HG02678 (cell line): ENCODE results near the gene VPS37B.

ENCODE experiments used
- ATAC-seq: cut with Tn5 transposase; IDR thresholded peaks from one replicate; pipeline ENCODE4 v1.9.1; 2021; ENCODE audit warnings: mild to moderate bottlenecking, moderate library complexity; ENCODE audit not compliant: unreplicated experiment

VPS37B gene

DNA sequence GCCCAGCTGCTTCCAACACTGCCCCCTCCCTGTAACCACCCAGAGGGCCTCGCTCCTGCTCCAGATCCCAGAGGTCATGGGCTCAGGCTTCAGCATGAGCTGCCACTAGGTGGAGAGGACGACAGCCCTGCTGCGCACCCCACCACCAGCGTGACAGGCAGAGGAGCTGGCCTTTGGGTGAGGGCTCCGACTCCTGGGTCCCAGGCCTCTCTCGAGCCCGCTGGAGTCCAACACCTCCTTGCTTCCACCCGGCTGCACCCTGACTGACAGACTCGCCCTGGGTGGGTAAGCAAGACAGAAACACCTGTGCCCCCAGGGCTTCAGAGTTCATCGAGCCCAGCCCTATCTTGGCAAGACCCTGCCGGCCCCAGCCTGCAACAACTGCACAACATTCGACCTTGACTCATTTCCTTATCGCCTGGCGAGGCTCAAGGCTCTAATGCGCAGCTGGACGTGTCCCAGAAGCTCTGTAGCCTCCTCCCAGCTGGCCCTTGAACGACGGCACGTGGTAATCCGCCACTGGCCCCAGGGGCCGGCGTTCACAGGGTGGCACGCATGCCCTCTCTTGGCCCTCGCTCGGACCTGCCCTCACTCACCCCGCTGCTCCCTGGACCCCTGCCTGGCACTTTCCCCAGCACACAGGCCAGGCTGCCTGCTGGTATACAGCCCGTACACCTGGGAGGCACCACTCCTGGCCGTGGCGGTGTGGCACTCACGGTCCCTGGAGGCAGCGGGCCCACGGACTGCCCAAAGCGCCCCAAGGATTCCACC is 28.0 kb downstream of the VPS37B start:
- no peak for ATAC-seq

DNA sequence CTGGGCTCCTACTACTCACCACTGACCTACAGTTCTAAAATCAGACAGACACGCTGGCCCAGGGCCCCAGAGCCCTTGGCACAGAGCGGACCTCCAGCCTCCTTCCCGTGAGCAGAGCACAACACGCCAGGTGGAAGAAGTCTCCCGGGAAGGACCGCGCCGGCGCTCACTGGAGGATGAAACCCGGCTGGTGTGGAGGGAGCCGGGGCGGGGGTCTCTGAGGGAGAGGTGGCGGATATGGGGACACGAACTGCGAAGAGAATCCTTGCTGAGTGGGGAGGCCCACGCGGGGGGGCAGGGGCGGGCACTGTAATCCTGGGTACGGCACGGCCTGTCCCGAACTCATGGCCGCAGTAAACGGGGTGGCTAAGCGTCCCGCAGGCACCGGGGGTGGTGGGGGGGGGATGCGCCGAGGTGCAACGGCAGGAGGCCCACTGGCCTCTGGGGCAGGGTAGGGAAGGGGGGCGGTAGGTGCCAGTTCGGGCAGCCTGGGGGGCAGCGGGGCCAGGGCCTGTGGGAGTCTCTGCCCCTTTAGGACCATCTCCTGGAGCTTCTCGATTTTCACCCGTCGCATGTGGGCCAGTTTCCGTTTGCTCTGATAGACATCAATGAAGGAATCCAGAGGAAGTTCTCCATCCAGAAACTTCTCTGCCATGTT is 28.8 kb downstream of the VPS37B start:
- ATAC-seq: no peak

DNA sequence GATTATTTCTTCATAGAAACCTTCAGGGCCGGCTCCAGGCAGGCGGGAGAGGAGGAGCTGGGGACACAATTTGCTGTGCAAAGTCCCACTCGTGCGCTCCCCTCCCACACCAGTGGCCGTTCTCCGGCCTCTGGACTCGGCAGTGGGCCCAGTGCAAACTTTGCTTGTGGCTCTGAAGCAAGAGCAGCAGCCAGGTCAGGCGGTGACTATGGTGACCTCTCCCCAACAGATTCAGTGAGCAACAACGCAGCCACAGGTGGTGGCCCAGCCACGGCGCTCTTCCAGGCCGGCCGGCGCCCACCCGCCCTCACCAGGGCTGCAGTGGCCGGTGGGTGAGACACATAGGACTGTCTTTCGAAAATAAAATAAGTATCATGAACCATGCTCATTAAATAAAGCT is 29.5 kb downstream of the VPS37B start:
- ATAC-seq: no peak

DNA sequence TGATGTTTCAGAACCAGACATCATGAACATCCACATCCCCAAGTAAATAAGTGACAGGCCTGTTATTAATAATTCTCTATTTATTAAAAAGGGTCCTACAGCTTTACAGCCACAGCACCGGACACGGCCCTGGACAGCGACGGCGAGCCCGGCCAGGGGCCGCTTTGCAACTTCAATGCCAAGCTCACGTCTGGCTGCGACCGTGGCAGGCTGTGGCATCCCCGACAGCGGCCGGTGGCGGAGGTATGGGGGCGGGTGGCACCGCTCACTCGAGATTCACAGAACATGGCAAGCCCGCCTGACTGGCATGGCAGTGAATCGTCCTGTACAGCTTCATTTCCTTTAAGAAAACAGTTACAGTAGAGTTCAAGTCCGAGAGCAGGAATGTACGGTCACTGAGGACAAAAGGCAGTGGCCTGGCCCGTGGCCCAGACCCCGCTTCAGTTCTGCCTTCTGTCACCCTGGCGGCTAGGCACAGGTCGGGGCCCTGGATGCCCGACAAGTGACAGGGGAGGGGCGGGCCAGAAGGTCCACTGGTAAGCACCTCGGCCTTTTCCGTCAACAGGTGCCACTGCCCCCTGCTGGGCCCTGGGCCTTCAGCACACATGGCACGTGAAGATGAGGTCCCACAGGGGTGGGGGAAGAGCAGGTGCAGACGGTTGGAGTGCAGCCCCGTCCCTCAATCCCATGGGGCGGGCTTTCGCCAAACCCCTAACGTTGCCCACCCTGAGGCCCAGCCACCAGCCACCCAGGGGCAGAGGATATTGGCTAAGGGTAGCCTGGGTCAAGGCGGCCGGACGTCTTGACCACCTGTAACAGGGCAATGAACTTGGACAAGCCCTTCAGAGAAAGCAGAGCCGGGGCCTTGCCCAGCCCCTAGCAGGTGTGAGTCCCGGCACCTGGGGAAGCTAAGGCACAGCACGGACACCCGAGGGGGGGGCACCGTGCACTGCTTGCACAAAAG is 30.4 kb downstream of the VPS37B start:
- ATAC-seq: no peak

DNA sequence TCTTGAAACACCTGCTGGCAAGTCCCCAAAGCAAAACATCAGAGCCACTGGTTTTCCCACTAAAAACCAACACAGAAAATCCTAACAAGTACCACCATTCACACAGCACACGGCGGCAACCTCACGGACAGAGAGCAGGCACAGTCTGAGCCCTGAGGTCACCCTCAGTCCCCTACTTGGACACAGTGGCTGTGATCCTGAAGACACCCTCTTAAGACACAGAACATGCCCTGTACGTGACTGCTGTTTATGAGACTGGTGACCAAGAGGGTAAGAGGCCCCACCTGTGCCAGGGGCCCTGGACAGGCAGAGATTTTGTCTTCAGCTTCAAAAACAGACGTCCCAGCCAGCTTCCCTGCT is 31.1 kb downstream of the VPS37B start:
- ATAC-seq: no peak

DNA sequence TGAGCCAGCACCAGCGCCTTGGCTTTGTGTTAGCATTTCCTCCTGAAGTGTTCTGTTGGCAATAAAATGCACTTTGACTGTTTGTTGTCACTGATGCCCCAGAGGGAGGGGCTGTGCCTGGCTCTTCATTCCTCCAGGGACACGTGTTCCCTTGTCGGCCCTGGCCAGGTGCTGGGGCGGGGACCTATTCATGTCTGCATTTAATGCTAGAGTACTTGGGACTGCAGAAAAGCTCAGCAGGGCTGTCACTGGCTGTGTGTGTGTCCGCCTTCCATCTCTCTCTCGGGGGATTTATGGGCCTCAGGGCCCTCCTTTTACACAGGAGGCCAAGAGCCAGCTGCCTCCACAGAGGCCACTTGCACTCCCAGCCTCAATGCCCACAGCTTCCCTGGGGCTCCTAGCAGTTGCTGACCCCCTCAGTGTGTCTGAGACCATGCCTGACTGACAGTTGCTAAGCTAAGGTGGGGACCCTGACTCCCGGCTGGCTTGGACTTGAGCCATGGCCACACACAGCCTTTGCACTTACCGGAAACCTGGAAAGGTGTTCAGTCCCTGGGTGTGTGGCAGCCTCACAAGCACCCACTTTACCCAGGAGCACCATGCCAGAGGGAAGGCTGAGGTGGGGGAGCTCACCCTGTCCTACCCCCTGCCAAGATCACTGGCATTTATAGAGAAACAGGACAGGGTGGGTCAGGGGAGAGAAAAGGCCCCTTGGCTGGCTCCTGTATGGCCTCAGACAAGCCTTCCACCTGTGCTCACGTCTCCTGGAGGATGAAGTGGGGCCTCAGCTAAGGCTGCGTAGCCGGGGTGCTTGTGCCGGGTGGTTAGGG is 32.8 kb downstream of the VPS37B start:
- no peak for ATAC-seq

DNA sequence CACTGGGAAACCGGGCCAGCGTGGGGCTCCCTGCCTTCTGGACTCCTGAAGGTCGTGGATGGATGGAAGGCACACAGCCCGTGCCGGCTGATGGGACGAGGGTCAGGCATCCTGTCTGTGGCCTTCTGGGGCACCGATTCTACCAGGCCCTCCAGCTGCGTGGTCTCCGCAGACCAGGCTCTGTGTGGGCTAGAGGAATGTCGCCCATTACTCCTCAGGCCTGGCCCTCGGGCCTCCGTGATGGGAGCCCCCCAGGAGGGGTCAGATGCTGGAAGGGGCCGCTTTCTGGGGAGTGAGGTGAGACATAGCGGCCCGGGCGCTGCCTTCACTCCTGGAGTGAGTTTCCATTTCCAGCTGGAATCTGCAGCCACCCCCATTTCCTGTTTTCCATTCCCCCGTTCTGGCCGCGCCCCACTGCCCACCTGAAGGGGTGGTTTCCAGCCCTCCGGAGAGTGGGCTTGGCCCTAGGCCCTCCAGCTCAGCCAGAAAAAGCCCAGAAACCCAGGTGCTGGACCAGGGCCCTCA is 33.8 kb downstream of the VPS37B start:
- ATAC-seq: no peak

DNA sequence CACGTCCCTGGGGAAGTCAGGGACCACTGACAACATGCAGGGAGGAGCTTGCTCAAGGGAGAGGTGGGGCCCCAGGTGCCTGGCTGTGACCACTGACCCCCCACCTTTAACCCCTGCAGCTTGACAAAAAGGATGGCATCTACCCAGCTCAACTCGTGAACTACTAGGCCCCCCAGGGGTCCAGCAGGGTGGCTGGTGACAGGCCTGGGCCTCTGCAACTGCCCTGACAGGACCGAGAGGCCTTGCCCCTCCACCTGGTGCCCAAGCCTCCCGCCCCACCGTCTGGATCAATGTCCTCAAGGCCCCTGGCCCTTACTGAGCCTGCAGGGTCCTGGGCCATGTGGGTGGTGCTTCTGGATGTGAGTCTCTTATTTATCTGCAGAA is 34.3 kb downstream of the VPS37B start:
- no peak for ATAC-seq

DNA sequence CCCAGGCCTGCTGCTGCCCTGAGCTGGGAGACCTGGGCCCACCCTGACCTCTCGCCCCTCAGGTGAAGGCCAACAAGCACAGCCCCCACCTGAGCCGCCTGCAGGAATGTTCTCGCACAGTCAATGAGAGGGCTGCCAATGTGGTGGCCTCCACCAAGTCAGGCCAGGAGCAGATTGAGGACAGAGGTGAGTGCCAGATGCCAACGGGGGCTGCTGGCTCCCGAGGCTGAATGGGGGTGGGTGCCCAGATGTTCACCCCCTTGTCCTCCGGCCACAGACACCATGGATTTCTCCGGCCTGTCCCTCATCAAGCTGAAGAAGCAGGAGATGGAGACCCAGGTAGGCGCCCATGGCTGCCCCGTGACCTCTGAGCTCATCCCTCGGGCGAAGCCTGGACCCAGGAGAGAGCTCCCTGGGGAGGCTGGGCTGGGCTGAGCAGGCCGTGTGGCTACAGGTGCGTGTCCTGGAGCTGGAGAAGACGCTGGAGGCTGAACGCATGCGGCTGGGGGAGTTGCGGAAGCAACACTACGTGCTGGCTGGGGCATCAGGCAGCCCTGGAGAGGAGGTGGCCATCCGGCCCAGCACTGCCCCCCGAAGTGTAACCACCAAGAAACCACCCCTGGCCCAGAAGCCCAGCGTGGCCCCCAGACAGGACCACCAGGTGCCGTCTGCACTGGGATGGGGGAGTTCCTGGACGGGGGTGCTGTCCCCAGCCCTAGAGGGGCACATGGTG is 34.9 kb downstream of the VPS37B start:
- no peak for ATAC-seq

DNA sequence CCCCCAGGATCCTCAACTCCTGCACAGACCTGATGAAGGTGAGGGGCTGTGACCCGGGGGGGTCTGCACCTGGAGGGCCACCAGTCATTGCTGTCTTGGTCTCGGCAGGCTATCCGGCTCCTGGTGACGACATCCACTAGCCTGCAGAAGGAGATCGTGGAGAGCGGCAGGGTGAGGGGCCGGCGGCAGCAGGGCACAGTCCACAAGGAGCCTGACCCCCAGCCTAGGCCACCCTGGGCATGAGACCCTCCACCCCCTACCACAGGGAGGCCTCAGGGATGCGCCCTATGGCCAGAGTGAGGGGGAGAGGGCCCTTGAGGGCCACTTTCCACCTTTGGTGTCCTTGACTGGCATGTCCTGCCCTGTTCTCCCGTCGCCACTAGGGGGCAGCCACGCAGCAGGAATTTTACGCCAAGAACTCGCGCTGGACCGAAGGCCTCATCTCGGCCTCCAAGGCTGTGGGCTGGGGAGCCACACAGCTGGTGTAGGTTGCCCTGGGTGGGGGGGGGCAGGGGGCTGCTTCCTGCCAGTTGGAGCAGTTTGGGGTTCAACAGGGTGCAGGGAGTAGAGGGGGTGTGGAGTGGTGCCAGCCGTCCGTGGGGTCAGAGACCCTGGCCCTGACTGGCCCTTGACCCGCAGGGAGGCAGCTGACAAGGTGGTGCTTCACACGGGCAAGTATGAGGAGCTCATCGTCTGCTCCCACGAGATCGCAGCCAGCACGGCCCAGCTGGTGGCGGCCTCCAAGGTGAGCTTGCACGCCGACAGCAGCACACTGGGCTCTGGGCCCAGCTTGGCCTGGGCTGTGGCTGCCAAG is 35.7 kb downstream of the VPS37B start:
- ATAC-seq: no peak

DNA sequence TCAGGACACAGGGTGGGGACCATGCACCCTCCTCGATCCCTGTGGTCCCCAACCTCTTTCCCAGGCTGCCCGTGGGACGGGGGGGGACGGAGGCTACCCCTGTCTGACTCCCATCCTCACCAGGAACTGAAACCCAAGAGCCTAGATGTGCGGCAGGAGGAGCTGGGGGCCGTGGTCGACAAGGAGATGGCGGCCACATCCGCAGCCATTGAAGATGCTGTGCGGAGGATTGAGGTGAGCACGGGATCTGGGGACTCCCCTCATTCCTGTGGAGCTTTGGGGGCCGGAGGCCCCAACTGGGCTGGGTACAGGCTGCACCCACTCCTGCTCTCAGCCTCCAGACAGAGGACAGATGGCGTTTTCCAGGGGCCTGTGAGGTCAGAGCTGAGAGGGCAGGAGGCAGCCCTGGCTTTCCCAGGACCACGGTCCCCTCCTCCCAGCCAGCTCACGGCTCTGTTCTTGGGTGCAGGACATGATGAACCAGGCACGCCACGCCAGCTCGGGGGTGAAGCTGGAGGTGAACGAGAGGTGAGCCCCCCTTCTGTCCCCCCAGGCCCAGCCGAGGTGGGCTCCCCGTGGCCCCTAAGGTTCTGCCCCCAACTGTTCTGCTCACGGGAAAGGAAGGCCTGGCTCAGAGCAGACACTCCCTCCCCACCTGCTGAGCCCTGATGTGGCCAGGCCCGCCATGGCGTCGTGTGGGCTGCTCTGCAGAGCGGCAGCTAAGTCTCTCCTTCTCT is 36.5 kb downstream of the VPS37B start:
- ATAC-seq: no peak

DNA sequence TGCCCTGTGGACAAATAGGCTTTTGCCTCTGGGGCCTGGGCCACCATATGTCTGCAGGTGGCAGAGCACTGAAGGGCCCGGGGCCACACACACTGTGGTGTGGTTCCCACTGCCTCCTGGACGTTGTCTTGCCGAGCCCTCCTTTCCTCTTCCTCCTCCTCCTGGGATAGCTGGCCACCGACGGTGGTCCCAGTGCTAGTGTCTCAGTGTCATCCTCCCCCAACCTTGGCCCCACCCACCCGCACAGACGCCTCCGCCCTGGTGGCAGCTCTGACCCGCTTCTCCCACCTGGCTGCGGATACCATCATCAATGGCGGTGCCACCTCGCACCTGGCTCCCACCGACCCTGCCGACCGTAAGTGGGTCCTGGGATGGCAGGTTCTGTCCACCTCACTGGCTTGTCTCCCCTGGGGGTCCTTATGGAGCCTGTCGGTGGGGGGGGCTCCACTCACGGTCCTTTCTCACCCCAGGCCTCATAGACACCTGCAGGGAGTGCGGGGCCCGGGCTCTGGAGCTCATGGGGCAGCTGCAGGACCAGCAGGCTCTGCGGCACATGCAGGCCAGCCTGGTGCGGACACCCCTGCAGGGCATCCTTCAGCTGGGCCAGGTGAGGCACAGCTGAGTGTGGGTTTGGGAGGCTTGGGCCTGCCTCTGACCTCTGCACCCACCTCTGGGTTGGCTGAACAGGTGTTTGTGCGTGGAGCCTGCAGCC is 37.2 kb downstream of the VPS37B start:
- ATAC-seq: no peak

DNA sequence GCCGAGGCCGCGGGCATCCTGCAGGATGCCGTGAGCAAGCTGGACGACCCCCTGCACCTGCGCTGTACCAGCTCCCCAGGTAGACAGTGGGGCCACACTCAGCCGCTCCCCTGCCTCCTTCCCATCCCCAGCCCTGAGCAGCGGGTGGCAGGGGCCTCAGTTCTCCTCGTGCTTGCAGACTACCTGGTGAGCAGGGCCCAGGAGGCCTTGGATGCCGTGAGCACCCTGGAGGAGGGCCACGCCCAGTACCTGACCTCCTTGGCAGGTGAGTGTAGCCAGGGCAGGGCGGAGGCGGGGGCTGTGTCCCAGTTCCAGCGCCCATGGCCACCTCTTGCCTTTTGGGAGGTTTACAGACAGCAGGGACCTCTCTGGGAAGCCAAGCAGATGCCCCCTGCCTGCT is 37.8 kb downstream of the VPS37B start:
- ATAC-seq: no peak

DNA sequence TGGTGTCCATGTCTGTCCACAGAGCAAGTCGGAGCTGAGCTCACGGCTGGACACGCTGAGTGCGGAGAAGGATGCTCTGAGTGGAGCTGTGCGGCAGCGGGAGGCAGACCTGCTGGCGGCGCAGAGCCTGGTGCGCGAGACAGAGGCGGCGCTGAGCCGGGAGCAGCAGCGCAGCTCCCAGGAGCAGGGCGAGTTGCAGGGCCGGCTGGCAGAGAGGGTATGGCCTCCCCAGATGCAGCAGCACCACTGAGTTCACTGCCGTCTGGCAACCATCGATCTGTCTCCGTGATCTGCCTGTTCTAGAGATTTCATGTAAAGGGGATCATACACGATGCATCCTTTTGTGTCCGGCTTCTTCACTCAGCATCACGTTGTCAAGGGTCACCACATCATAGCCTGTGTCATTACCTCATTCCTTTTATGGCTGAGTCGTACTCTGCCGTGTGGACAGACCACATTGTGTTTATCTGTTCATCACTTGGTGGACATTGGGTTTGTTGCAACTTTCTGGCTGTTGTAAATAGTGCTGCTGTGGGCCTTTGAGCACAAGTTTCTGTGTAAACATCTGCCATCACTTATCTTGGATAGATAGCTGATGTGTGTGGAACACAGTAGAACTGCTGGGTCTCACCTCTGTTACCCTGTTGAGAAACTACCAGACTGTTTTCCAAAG is 38.8 kb downstream of the VPS37B start:
- ATAC-seq: no peak

DNA sequence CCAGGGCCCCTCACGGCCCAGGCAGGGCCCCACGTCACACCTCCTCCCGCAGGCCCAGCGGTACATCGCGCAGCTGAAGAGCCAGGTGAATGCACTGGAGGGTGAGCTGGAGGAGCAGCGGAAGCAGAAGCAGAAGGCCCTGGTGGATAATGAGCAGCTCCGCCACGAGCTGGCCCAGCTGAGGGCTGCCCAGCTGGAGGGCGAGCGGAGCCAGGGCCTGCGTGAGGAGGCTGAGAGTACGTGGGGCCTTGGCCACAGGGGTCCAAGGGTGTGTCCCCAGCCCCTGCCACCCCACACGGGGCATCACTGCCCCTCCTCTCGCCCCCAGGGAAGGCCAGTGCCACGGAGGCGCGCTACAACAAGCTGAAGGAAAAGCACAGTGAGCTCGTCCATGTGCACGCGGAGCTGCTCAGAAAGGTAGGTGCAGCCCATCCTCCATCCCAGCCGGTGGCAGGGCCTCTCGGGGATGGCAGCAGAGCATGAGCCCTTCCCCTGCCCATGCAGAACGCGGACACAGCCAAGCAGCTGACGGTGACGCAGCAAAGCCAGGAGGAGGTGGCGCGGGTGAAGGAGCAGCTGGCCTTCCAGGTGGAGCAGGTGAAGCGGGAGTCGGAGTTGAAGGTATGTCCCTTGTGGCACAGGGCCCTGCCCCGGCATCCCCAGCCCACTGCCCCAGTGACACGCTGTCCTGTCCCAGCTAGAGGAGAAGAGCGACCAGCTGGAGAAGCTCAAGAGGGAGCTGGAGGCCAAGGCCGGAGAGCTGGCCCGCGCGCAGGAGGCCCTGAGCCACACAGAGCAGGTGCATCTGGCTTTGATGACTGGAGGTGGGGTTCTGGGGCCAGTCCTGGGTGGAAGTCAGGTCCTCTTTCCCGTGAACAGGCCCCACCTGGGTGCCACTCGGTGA is 39.7 kb downstream of the VPS37B start:
- ATAC-seq: no peak
